NCI-H2171 (cell line): Measurements from ENCODE around the gene CDC42BPA.

Experiments
- DNase-seq: peaks from one replicate; lab custom pipeline; 2025; lab: John Stamatoyannopoulos, UW

The CDC42BPA gene

GRCh38 chr1:227333423-227333822 is 15.1 kb upstream of the CDC42BPA start:
- DNase-seq, result no peak

GRCh38 chr1:227330279-227331076 is 12.2 kb upstream of the CDC42BPA start:
- DNase-seq, result no peak

GRCh38 chr1:227328405-227329019 is 10.2 kb upstream of the CDC42BPA start:
- no peak for DNase-seq

GRCh38 chr1:227325156-227325555 is 6.9 kb upstream of the CDC42BPA start:
- peak; percentile 10 for DNase-seq

- DNase-seq, result no peak
Observed at GRCh38 chr1:227323967-227324268, 5.6 kb upstream of the CDC42BPA start.

- DNase-seq, result no peak
Observed at GRCh38 chr1:227323171-227323966, 5.1 kb upstream of the CDC42BPA start.

GRCh38 chr1:227322376-227322775 is 4.1 kb upstream of the CDC42BPA start:
- DNase-seq, result no peak

GRCh38 chr1:227321035-227321434 is 2.7 kb upstream of the CDC42BPA start:
- no peak for DNase-seq

- DNase-seq, result no peak
Observed at GRCh38 chr1:227320476-227320875, 2.2 kb upstream of the CDC42BPA start.

GRCh38 chr1:227318853-227319607 is 738 bp upstream of the CDC42BPA start:
- DNase-seq, result peak; percentile 28

- peak; percentile 64 for DNase-seq
Observed at GRCh38 chr1:227317523-227318015, 723 bp downstream of the CDC42BPA start.

GRCh38 chr1:227317011-227317451 is 1.3 kb downstream of the CDC42BPA start:
- DNase-seq, result no peak

GRCh38 chr1:227316456-227316855 is 1.8 kb downstream of the CDC42BPA start:
- no peak for DNase-seq

- peak; percentile 2 for DNase-seq
Observed at GRCh38 chr1:227315629-227316346, 2.5 kb downstream of the CDC42BPA start.

GRCh38 chr1:227314014-227314848 is 4.1 kb downstream of the CDC42BPA start:
- DNase-seq, result no peak

GRCh38 chr1:227312361-227313025 is 5.8 kb downstream of the CDC42BPA start:
- no peak for DNase-seq

- no peak for DNase-seq
Observed at GRCh38 chr1:227311389-227312001, 6.8 kb downstream of the CDC42BPA start.

GRCh38 chr1:227308367-227309336 is 9.6 kb downstream of the CDC42BPA start:
- no peak for DNase-seq
